HCT116 (cell line): ENCODE data around the gene TMC6. TPM values are rescaled to one million over a fixed set of nuclear protein-coding genes. Genes with fewer than 3 reads are reported as not detected.

Experiments used
- total RNA-seq: library from RNA; stranded (reverse); gene quantifications from one replicate; pipeline ENCODE4 v1.2.1, GENCODE V29; 2021; ENCODE audit not compliant: unreplicated experiment

The TMC6 gene
- total RNA-seq, 1 experiment from 2014 or later = 142 TPM

Other genes with a start within 250 kb of the TMC6 start
- gene TNRC6C, start 170.1 kb downstream of the TMC6 start, total RNA-seq = 23.4 TPM
- 7.8 TPM for gene TMC8, start 2.0 kb upstream of the TMC6 start, total RNA-seq
- not detected for gene C17orf99, start 17.6 kb upstream of the TMC6 start, total RNA-seq
- gene SYNGR2, start 39.8 kb upstream of the TMC6 start, total RNA-seq = 148 TPM
- 315 TPM for gene TK1, start 58.3 kb upstream of the TMC6 start, total RNA-seq
- gene AFMID, start 58.6 kb upstream of the TMC6 start, total RNA-seq = 65.8 TPM
- gene BIRC5, start 85.5 kb upstream of the TMC6 start, total RNA-seq = 140 TPM
- gene TMEM235, start 102.9 kb upstream of the TMC6 start, total RNA-seq = not detected
- gene SOCS3, start 231.3 kb upstream of the TMC6 start, total RNA-seq = 26.7 TPM
- 44.4 TPM for gene PGS1, start 249.9 kb upstream of the TMC6 start, total RNA-seq